Stimulated activated naive B cell treated with anti-CD40 and anti-IgM and Interleukin-4, amounts not matched to agents 10 μg/mL and 1 μg/mL and 100 μg/mL, for 72 hours (primary cell): ENCODE data around the gene MAP4.
"Not testable (repeated sequence)": the region's sequence is repeated elsewhere in the genome, so short reads cannot be mapped to it uniquely, and the experiment has no call there.

Experiments
- ATAC-seq, 2 donors: fragments of 150-1000 bp; cut with Tn5 transposase; replicated peaks; 2 replicates each; pipeline ENCODE4 v1.10.0; 2021; ENCODE audit warnings: moderate library complexity in 1 of 2
- DNase-seq: peaks from one replicate; pipeline ENCODE4 v3.0.0; 2021
- H3K27ac Mint-ChIP-seq: one replicate; pipeline ENCODE4 v1.8.0; 2022; ENCODE audit warnings: mild to moderate bottlenecking, mixed read lengths
- H3K27me3 Mint-ChIP-seq, 2 donors: one replicate each; pipeline ENCODE4 v1.8.0; 2022; ENCODE audit warnings: mixed read lengths in 2 of 2
- H3K36me3 Mint-ChIP-seq, 2 donors: one replicate each; pipeline ENCODE4 v1.8.0; 2022; ENCODE audit warnings: mixed read lengths in 2 of 2, mild to moderate bottlenecking in 1 of 2
- H3K4me1 Mint-ChIP-seq, 2 donors: one replicate each; pipeline ENCODE4 v1.8.0; 2022; ENCODE audit warnings: mixed read lengths in 2 of 2, mild to moderate bottlenecking in 1 of 2
- H3K4me3 Mint-ChIP-seq, 2 donors: one replicate each; pipeline ENCODE4 v1.8.0; 2022; ENCODE audit warnings: mild to moderate bottlenecking in 2 of 2, mixed read lengths in 2 of 2, moderate library complexity in 1 of 2
- H3K9me3 Mint-ChIP-seq, 2 donors: one replicate each; pipeline ENCODE4 v1.8.0; 2022; ENCODE audit warnings: mixed read lengths in 2 of 2, mild to moderate bottlenecking in 1 of 2

Gene MAP4

GRCh38 chr3:47888986-47889757, 127.0 kb downstream of the MAP4 start:
- ATAC-seq, result no peak
- no peaks in the 10 kb centered on the region for H3K27me3 Mint-ChIP-seq
- no peak overlapping the region for H3K27ac Mint-ChIP-seq
- no peak overlapping the region for H3K4me3 Mint-ChIP-seq
- DNase-seq, result no peak
- H3K9me3 Mint-ChIP-seq, result peaks cover 3 to 4% of the 10 kb centered on the region in 2 donors
- H3K36me3 Mint-ChIP-seq, result peaks cover 54 to 76% of the 10 kb centered on the region in 2 donors
- H3K4me1 Mint-ChIP-seq, result peaks cover 17 to 28% of the 10 kb centered on the region in 2 donors

- DNase-seq, ATAC-seq, H3K27ac Mint-ChIP-seq, H3K27me3 Mint-ChIP-seq, H3K9me3 Mint-ChIP-seq, H3K4me3 Mint-ChIP-seq: not testable (repeated sequence)
- Mint-ChIP-seq H3K4me1 (peaks cover 17 to 28% of the 10 kb centered on the region in 2 donors), H3K36me3 (peaks cover 55 to 78% of the 10 kb centered on the region in 2 donors)
Observed at GRCh38 chr3:47887991-47888390, 128.2 kb downstream of the MAP4 start.

- Mint-ChIP-seq H3K4me1 (peaks cover 14 to 34% of the 10 kb centered on the region in 2 donors), H3K27ac (peak overlapping the region; percentile 73), H3K36me3 (peaks cover 38 to 59% of the 10 kb centered on the region in 2 donors), H3K9me3 (peaks cover 3 to 4% of the 10 kb centered on the region in 2 donors), H3K27me3 (no peaks in the 10 kb centered on the region), H3K4me3 (no peak overlapping the region)
- ATAC-seq (no peak), DNase-seq (no peak)
Observed at GRCh38 chr3:47885168-47885567, 131.0 kb downstream of the MAP4 start.

GRCh38 chr3:47884603-47885002, 131.6 kb downstream of the MAP4 start:
- H3K9me3 Mint-ChIP-seq, result peaks cover 3 to 4% of the 10 kb centered on the region in 2 donors
- no peaks in the 10 kb centered on the region for H3K27me3 Mint-ChIP-seq
- DNase-seq (no peak), ATAC-seq (peak in 1 of 2 donors; percentile 48)
- peak overlapping the region; percentile 69 for H3K27ac Mint-ChIP-seq
- H3K4me3 Mint-ChIP-seq, result no peak overlapping the region
- H3K4me1 Mint-ChIP-seq, result peaks cover 14 to 34% of the 10 kb centered on the region in 2 donors
- peaks cover 37 to 58% of the 10 kb centered on the region in 2 donors for H3K36me3 Mint-ChIP-seq

GRCh38 chr3:47882338-47882737, 133.9 kb downstream of the MAP4 start:
- peaks cover 3 to 4% of the 10 kb centered on the region in 2 donors for H3K9me3 Mint-ChIP-seq
- H3K4me3 Mint-ChIP-seq, result no peak overlapping the region
- H3K4me1 Mint-ChIP-seq, result peaks cover 16 to 32% of the 10 kb centered on the region in 2 donors
- H3K27ac Mint-ChIP-seq, result no peak overlapping the region
- H3K36me3 Mint-ChIP-seq, result peaks cover 29 to 39% of the 10 kb centered on the region in 2 donors
- H3K27me3 Mint-ChIP-seq, result no peaks in the 10 kb centered on the region
- DNase-seq (no peak), ATAC-seq (no peak)

GRCh38 chr3:47877719-47878118, 138.5 kb downstream of the MAP4 start:
- Mint-ChIP-seq H3K4me3 (no peak overlapping the region), H3K36me3 (peaks cover 22 to 24% of the 10 kb centered on the region in 2 donors), H3K27me3 (no peaks in the 10 kb centered on the region), H3K4me1 (peaks cover 1 to 3% of the 10 kb centered on the region in 2 donors), H3K9me3 (no peaks in the 10 kb centered on the region), H3K27ac (no peak overlapping the region)
- ATAC-seq (no peak), DNase-seq (no peak)

GRCh38 chr3:47877290-47877689, 138.9 kb downstream of the MAP4 start:
- Mint-ChIP-seq H3K36me3 (peaks cover 23 to 24% of the 10 kb centered on the region in 2 donors), H3K27ac (no peak overlapping the region), H3K4me1 (peaks cover 0 to 1% of the 10 kb centered on the region in 2 donors), H3K27me3 (no peaks in the 10 kb centered on the region), H3K4me3 (no peak overlapping the region), H3K9me3 (no peaks in the 10 kb centered on the region)
- ATAC-seq, result no peak
- DNase-seq, result no peak

- ATAC-seq (no peak), DNase-seq (no peak)
- Mint-ChIP-seq H3K4me1 (peaks cover 0 to 3% of the 10 kb centered on the region in 2 donors), H3K9me3 (no peaks in the 10 kb centered on the region), H3K4me3 (no peak overlapping the region), H3K27me3 (no peaks in the 10 kb centered on the region), H3K36me3 (peaks cover 37 to 38% of the 10 kb centered on the region in 2 donors), H3K27ac (no peak overlapping the region)
Observed at GRCh38 chr3:47874913-47875312, 141.3 kb downstream of the MAP4 start.

- no peak for ATAC-seq
- H3K36me3 Mint-ChIP-seq, result peaks cover 42 to 43% of the 10 kb centered on the region in 2 donors
- H3K27ac Mint-ChIP-seq, result no peak overlapping the region
- no peaks in the 10 kb centered on the region for H3K27me3 Mint-ChIP-seq
- DNase-seq, result no peak
- H3K9me3 Mint-ChIP-seq, result no peaks in the 10 kb centered on the region
- no peak overlapping the region for H3K4me3 Mint-ChIP-seq
- peaks cover 0 to 3% of the 10 kb centered on the region in 2 donors for H3K4me1 Mint-ChIP-seq
Observed at GRCh38 chr3:47874438-47874837, 141.8 kb downstream of the MAP4 start.

- no peaks in the 10 kb centered on the region for H3K9me3 Mint-ChIP-seq
- ATAC-seq, result no peak
Observed at GRCh38 chr3:47872916-47873315, 143.3 kb downstream of the MAP4 start.

GRCh38 chr3:47871389-47871788, 144.8 kb downstream of the MAP4 start:
- DNase-seq, result no peak
- Mint-ChIP-seq H3K9me3 (no peaks in the 10 kb centered on the region), H3K36me3 (peaks cover 60 to 66% of the 10 kb centered on the region in 2 donors), H3K4me3 (no peak overlapping the region), H3K27me3 (no peaks in the 10 kb centered on the region), H3K4me1 (peaks cover 0 to 2% of the 10 kb centered on the region in 2 donors), H3K27ac (no peak overlapping the region)
- ATAC-seq, result no peak

More at GRCh38 chr3:47872916-47873315, 143.3 kb downstream of the MAP4 start:
- Mint-ChIP-seq H3K36me3 (peaks cover 52 to 55% of the 10 kb centered on the region in 2 donors), H3K4me3 (no peak overlapping the region), H3K4me1 (peaks cover 0 to 2% of the 10 kb centered on the region in 2 donors), H3K27me3 (no peaks in the 10 kb centered on the region), H3K27ac (no peak overlapping the region)
- no peak for DNase-seq

- no peaks in the 10 kb centered on the region for H3K9me3 Mint-ChIP-seq
- H3K4me3 Mint-ChIP-seq, result no peak overlapping the region
- peaks cover 0 to 2% of the 10 kb centered on the region in 2 donors for H3K4me1 Mint-ChIP-seq
- H3K27ac Mint-ChIP-seq, result no peak overlapping the region
- H3K27me3 Mint-ChIP-seq, result no peaks in the 10 kb centered on the region
- DNase-seq, result no peak
- H3K36me3 Mint-ChIP-seq, result peaks cover 65 to 72% of the 10 kb centered on the region in 2 donors
- ATAC-seq, result no peak
Observed at GRCh38 chr3:47870702-47871260, 145.4 kb downstream of the MAP4 start.

- H3K4me3 Mint-ChIP-seq, result no peak overlapping the region
- DNase-seq (no peak), ATAC-seq (no peak)
- H3K9me3 Mint-ChIP-seq, result no peaks in the 10 kb centered on the region
- peaks cover 67 to 72% of the 10 kb centered on the region in 2 donors for H3K36me3 Mint-ChIP-seq
- H3K4me1 Mint-ChIP-seq, result peaks cover 0 to 2% of the 10 kb centered on the region in 2 donors
- H3K27ac Mint-ChIP-seq, result no peak overlapping the region
- no peaks in the 10 kb centered on the region for H3K27me3 Mint-ChIP-seq
Observed at GRCh38 chr3:47870156-47870555, 146.1 kb downstream of the MAP4 start.

GRCh38 chr3:47868306-47868705, 147.9 kb downstream of the MAP4 start:
- Mint-ChIP-seq H3K4me1 (peaks cover 0 to 2% of the 10 kb centered on the region in 2 donors), H3K36me3 (peaks cover 66 to 77% of the 10 kb centered on the region in 2 donors), H3K27me3 (no peaks in the 10 kb centered on the region), H3K4me3 (no peak overlapping the region), H3K27ac (no peak overlapping the region), H3K9me3 (no peaks in the 10 kb centered on the region)
- no peak for DNase-seq
- ATAC-seq, result no peak
